AG09309 (cell line): ENCODE results near the gene SLC39A5.

Experiments
- DNase-seq: peaks from one replicate; pipeline ENCODE4 v3.0.0-alpha.2; 2010; ENCODE audit warnings: low read depth
- H3K4me3 ChIP-seq: 2 replicates; pipeline ENCODE4 v1.5.1; 2011; ENCODE audit warnings: mild to moderate bottlenecking, low read depth, low read length, moderate library complexity; ENCODE audit not compliant: control insufficient read depth
- CTCF ChIP-seq: IDR thresholded peaks from 2 replicates; pipeline ENCODE4 v1.5.1; 2011; ENCODE audit warnings: mild to moderate bottlenecking, low read depth, low read length, inconsistent platforms; ENCODE audit not compliant: insufficient read depth, control insufficient read depth; ENCODE audit errors: missing control alignments

The SLC39A5 gene

GRCh38 chr12:56229916-56230431 is at the start of gene SLC39A5:
Gene SLC39A5 (plus strand): TSS chr12:56230051. CDS start chr12:56231275, 1,224 bp downstream.
- DNase-seq, result no peak
- TF ChIP-seq CTCF, result no peak
- no peak within 1 kb of the TSS for H3K4me3 ChIP-seq

GRCh38 chr12:56186957-56187356 is 42.9 kb upstream of the SLC39A5 start:
- no peak for TF ChIP-seq CTCF
- no peak for DNase-seq
- no peak overlapping the region for H3K4me3 ChIP-seq

- peak overlapping the region; percentile 81 for H3K4me3 ChIP-seq
- no peak for DNase-seq
- TF ChIP-seq CTCF, result no peak
Measured at GRCh38 chr12:56188131-56188777, 41.6 kb upstream of the SLC39A5 start.

GRCh38 chr12:56188778-56189098 is 41.1 kb upstream of the SLC39A5 start:
- peak overlapping the region; percentile 81 for H3K4me3 ChIP-seq
- DNase-seq, result no peak
- no peak for TF ChIP-seq CTCF

GRCh38 chr12:56189099-56189917 is 40.5 kb upstream of the SLC39A5 start, which contains the start of gene SMARCC2:
Gene SMARCC2 (minus strand): TSS chr12:56189483. CDS start chr12:56189461, 22 bp downstream.
- peak; percentile 75 for TF ChIP-seq CTCF
- H3K4me3 ChIP-seq, result peak within 1 kb of the TSS; percentile 92
- DNase-seq, result peak; percentile 56

- peak overlapping the region; percentile 92 for H3K4me3 ChIP-seq
- TF ChIP-seq CTCF, result no peak
- DNase-seq, result peak; percentile 35
Measured at GRCh38 chr12:56189918-56190694, 39.7 kb upstream of the SLC39A5 start.
